H1 (cell line): ENCODE measurements around the gene LBHD1. TPM values are rescaled to one million over a fixed set of nuclear protein-coding genes. Genes with fewer than 3 reads are reported as not detected.

ENCODE experiments used
- CTCF ChIA-PET: fragments of 300-600 bp; sonication (Branson Sonifier 250); formaldehyde crosslinking; loops from one replicate; lab custom pipeline; 2021; ENCODE audit not compliant: partially characterized antibody; lab: Charles Lee
- POLR2A ChIA-PET: fragments of 300-600 bp; sonication (Branson Sonifier 250); formaldehyde crosslinking; loops from one replicate; lab custom pipeline; 2021; ENCODE audit warnings: inconsistent platforms; ENCODE audit not compliant: partially characterized antibody; lab: Charles Lee
- DNase-seq, 2 experiments: peaks; one replicate each; pipeline versions ENCODE4 v3.0.0 to v3.0.0-alpha.2; 2010 to 2022; ENCODE audit warnings: low spot score in 2 of 2, low read depth in 1 of 2, mixed read lengths in 1 of 2
- FAIRE-seq: peaks from 2 replicates; lab custom pipeline; 2011; peaks lifted over from hg19 to GRCh38; lab: Jason Lieb, UNC
- H2AFZ ChIP-seq: 2 replicates; pipeline ENCODE4 v1.8.1; 2012; ENCODE audit warnings: low read length, inconsistent platforms
- H2AK5ac ChIP-seq: 2 replicates; pipeline ENCODE4 v1.6.1; 2013; ENCODE audit warnings: low read depth, low read length
- H2BK120ac ChIP-seq: replicated peaks from 2 replicates; pipeline ENCODE3; 2013; ENCODE audit warnings: low read depth, low read length, inconsistent platforms
- H2BK12ac ChIP-seq: 2 replicates; pipeline ENCODE4 v1.6.1; 2013; ENCODE audit warnings: low read depth, low read length
- H2BK15ac ChIP-seq: 2 replicates; pipeline ENCODE4 v1.6.1; 2013; ENCODE audit warnings: low read length
- H2BK20ac ChIP-seq: 2 replicates; pipeline ENCODE4 v1.6.1; 2013; ENCODE audit warnings: low read length
- H2BK5ac ChIP-seq: 2 replicates; pipeline ENCODE4 v1.6.1; 2013; ENCODE audit warnings: low read depth, low read length
- H3K14ac ChIP-seq: 2 replicates; pipeline ENCODE4 v1.6.1; 2013; ENCODE audit warnings: inconsistent platforms; ENCODE audit not compliant: insufficient read length
- H3K18ac ChIP-seq: 2 replicates; pipeline ENCODE4 v1.6.1; 2013; ENCODE audit warnings: low read length; ENCODE audit errors: extremely low read depth
- H3K23ac ChIP-seq: 2 replicates; pipeline ENCODE4 v1.6.1; 2013; ENCODE audit warnings: inconsistent platforms; ENCODE audit not compliant: insufficient read length
- H3K23me2 ChIP-seq: 2 replicates; pipeline ENCODE4 v1.6.1; 2013; ENCODE audit warnings: low read depth, low read length
- H3K27ac ChIP-seq: 2 replicates; pipeline ENCODE4 v1.6.1; 2011; ENCODE audit warnings: low read depth, low read length, inconsistent platforms
- H3K27me3 ChIP-seq, 4 experiments: replicated peaks in 1 of 4; 1 replicate in 1 of 4; 2 replicates in 3 of 4; pipeline versions ENCODE4 v1.6.1 to v1.8.1; 2011 to 2013; ENCODE audit warnings: low read length in 3 of 4, mild to moderate bottlenecking in 3 of 4, inconsistent platforms in 2 of 4, mixed read lengths in 2 of 4, moderate library complexity in 1 of 4; ENCODE audit not compliant: control insufficient read depth in 3 of 4, insufficient read depth in 3 of 4; ENCODE audit errors: extremely low read depth in 1 of 4
- H3K36me3 ChIP-seq, 4 experiments: 2 replicates each; pipeline versions ENCODE4 v1.6.1 to v1.8.1; 2011 to 2013; ENCODE audit warnings: mild to moderate bottlenecking in 4 of 4, low read length in 3 of 4, moderate library complexity in 2 of 4, control low read depth in 1 of 4, inconsistent platforms in 1 of 4; ENCODE audit not compliant: insufficient read depth in 4 of 4, control insufficient read depth in 2 of 4
- H3K4ac ChIP-seq: replicated peaks from 2 replicates; pipeline ENCODE3; 2013; ENCODE audit warnings: low read length, low read depth, mixed read lengths, inconsistent platforms; ENCODE audit not compliant: insufficient read length
- H3K4me1 ChIP-seq, 4 experiments: replicated peaks in 1 of 4; 1 replicate in 1 of 4; 2 replicates in 3 of 4; pipeline versions ENCODE4 v1.6.1 to v1.8.1; 2011 to 2013; ENCODE audit warnings: low read length in 3 of 4, inconsistent platforms in 2 of 4, mixed read lengths in 1 of 4; ENCODE audit not compliant: insufficient read depth in 4 of 4, control insufficient read depth in 3 of 4
- H3K4me2 ChIP-seq, 2 experiments: 2 replicates each; pipeline versions ENCODE4 v1.6.1 to v1.8.1; 2011 to 2013; ENCODE audit warnings: low read depth in 2 of 2, low read length in 2 of 2, control low read depth in 1 of 2, inconsistent platforms in 1 of 2, mild to moderate bottlenecking in 1 of 2; ENCODE audit not compliant: insufficient read depth in 1 of 2
- H3K4me3 ChIP-seq, 4 experiments: fragments of 200-600, 300-600 bp in 1 of 4; sonication (generic), shearing (Covaris generic), sonication (Bioruptor Twin) in 1 of 4; 2 replicates each; pipeline versions ENCODE4 v1.5.1 to v1.8.1; 2011 to 2016; ENCODE audit warnings: low read length in 4 of 4, low read depth in 3 of 4, control low read depth in 2 of 4, inconsistent platforms in 2 of 4, mild to moderate bottlenecking in 2 of 4, mixed read lengths in 1 of 4, moderate library complexity in 1 of 4; ENCODE audit not compliant: insufficient read depth in 2 of 4; ENCODE audit errors: extremely low read depth in 1 of 4
- H3K56ac ChIP-seq: replicated peaks from 2 replicates; pipeline ENCODE3; 2013; ENCODE audit warnings: low read depth, mild to moderate bottlenecking, mixed read lengths, low read length, inconsistent platforms; ENCODE audit not compliant: insufficient read length
- H3K79me1 ChIP-seq: 2 replicates; pipeline ENCODE4 v1.6.1; 2013; ENCODE audit warnings: low read depth, low read length, control low read depth
- H3K79me2 ChIP-seq, 2 experiments: 2 replicates each; pipeline versions ENCODE4 v1.6.1 to v1.8.1; 2012 to 2013; ENCODE audit warnings: low read length in 2 of 2, mild to moderate bottlenecking in 2 of 2, inconsistent platforms in 1 of 2; ENCODE audit not compliant: insufficient read depth in 2 of 2, control insufficient read depth in 1 of 2
- H3K9ac ChIP-seq, 4 experiments: replicated peaks in 1 of 4; 1 replicate in 1 of 4; 2 replicates in 3 of 4; pipeline versions ENCODE4 v1.6.1 to v1.8.1; 2011 to 2013; ENCODE audit warnings: low read depth in 3 of 4, low read length in 3 of 4, control low read depth in 2 of 4, mild to moderate bottlenecking in 2 of 4, moderate library complexity in 2 of 4, inconsistent platforms in 1 of 4; ENCODE audit errors: extremely low read depth in 1 of 4
- H3K9me3 ChIP-seq, 2 experiments: 2 replicates each; pipeline versions ENCODE4 v1.6.1 to v1.8.1; 2012 to 2013; ENCODE audit warnings: mild to moderate bottlenecking in 2 of 2, moderate library complexity in 2 of 2, control low read depth in 1 of 2, inconsistent platforms in 1 of 2, low read depth in 1 of 2, low read length in 1 of 2, mixed read lengths in 1 of 2; ENCODE audit not compliant: insufficient read depth in 2 of 2
- H4K20me1 ChIP-seq, 2 experiments: replicated peaks in 1 of 2; 2 replicates each; pipeline versions ENCODE3 to v1.8.1; 2011 to 2013; ENCODE audit warnings: inconsistent platforms in 2 of 2, low read length in 2 of 2, mild to moderate bottlenecking in 1 of 2; ENCODE audit not compliant: insufficient read depth in 2 of 2, control insufficient read depth in 1 of 2
- H4K5ac ChIP-seq: 2 replicates; pipeline ENCODE4 v1.6.1; 2013; ENCODE audit warnings: low read length, low read depth, mixed read lengths, inconsistent platforms; ENCODE audit not compliant: insufficient read length
- H4K8ac ChIP-seq: 2 replicates; pipeline ENCODE4 v1.8.0; 2013; ENCODE audit warnings: mild to moderate bottlenecking, moderate library complexity, low read length, inconsistent platforms; ENCODE audit not compliant: insufficient read depth; ENCODE audit errors: extremely low read depth
- H4K91ac ChIP-seq: replicated peaks from 2 replicates; pipeline ENCODE3; 2013; ENCODE audit warnings: low read length, mixed read lengths, inconsistent platforms; ENCODE audit not compliant: insufficient read length
- EP300 ChIP-seq, 2 experiments: IDR thresholded peaks; 1 replicate in 1 of 2; 2 replicates in 1 of 2; pipeline ENCODE4 v1.6.1; 2011 to 2012; ENCODE audit warnings: low read depth in 2 of 2, low read length in 2 of 2, mild to moderate bottlenecking in 2 of 2, borderline replicate concordance in 1 of 2, inconsistent platforms in 1 of 2, moderate library complexity in 1 of 2
- EZH2 ChIP-seq: fragments of 200-600 bp; sonication (generic); IDR thresholded peaks from 2 replicates; pipeline ENCODE4 v1.7.1; 2012; ENCODE audit warnings: low read depth, mild to moderate bottlenecking, moderate library complexity, low read length, inconsistent platforms; ENCODE audit not compliant: severe bottlenecking
- NRF1 ChIP-seq: IDR thresholded peaks from 2 replicates; pipeline ENCODE4 v1.6.1; 2011; ENCODE audit warnings: mild to moderate bottlenecking, low read depth, low read length, improper control_type of control experiment
- RNF2 ChIP-seq: fragments of 200-900, 300-1000 bp; sonication (generic); IDR thresholded peaks from 2 replicates; pipeline ENCODE4 v1.7.1; 2016; ENCODE audit warnings: borderline replicate concordance, low read depth, mild to moderate bottlenecking, antibody characterized with exemption, low read length; ENCODE audit not compliant: poor library complexity, severe bottlenecking; ENCODE audit errors: missing control alignments
- SP4 ChIP-seq: IDR thresholded peaks from 2 replicates; pipeline ENCODE4 v1.6.1; 2012; ENCODE audit warnings: low read length, inconsistent platforms
- SUZ12 ChIP-seq: fragments of 200-600 bp; sonication (generic); IDR thresholded peaks from 2 replicates; pipeline ENCODE4 v1.6.1; 2012; ENCODE audit warnings: mild to moderate bottlenecking, inconsistent platforms, low read length, moderate library complexity, mixed read lengths
- TAF1 ChIP-seq: IDR thresholded peaks from 2 replicates; pipeline ENCODE4 v1.6.1; 2011; ENCODE audit warnings: mild to moderate bottlenecking, low read depth, low read length
- WGBS, 2 experiments: shearing (Covaris generic) in 1 of 2; methylation state at CpG; one replicate each; pipeline versions ENCODE4 v1.1.6 to v1.1.7; 2013 to 2015; ENCODE audit warnings: low lambda C conversion rate in 2 of 2, mixed read lengths in 2 of 2, inconsistent platforms in 1 of 2, low coverage in 1 of 2, missing lambda C conversion rate in 1 of 2; ENCODE audit not compliant: insufficient replicate concordance in 2 of 2, insufficient coverage in 1 of 2, insufficient read length in 1 of 2; ENCODE audit errors: extremely low coverage in 1 of 2, missing lambda C conversion rate in 1 of 2; 5-methylcytosine and 5-hydroxymethylcytosine counted together
- polyA plus RNA-seq, 7 experiments: library from polyadenylated mRNA; depleted of rRNA in 3 of 7; stranded (reverse) in 5 of 7; unstranded in 2 of 7; fragments of >200 nt in 5 of 7; fragments of 200-250 nt in 2 of 7; gene quantifications; 1 replicate in 5 of 7; 2 replicates in 1 of 7; 4 replicates in 1 of 7; pipeline versions ENCODE4 v1.2.1 to v1.2.3, GENCODE V29; 2011 to 2013; ENCODE audit warnings: missing spikeins in 2 of 7, mixed read lengths in 2 of 7
- total RNA-seq: library from RNA; stranded (reverse); fragmentation: NEBNext Ultra II Directional; extraction: Animal tissue kit (Norgen Biotek cat#: 25700); gene quantifications from 2 replicates; pipeline ENCODE4 v1.2.1, GENCODE V29; 2021

LBHD1 gene
- total and polyA plus RNA-seq, 2 of the 8 experiments (the other 6 are each of a cell fraction or from before 2014, with no cell fraction given) = 2.3 to 5.2 TPM

DNA sequence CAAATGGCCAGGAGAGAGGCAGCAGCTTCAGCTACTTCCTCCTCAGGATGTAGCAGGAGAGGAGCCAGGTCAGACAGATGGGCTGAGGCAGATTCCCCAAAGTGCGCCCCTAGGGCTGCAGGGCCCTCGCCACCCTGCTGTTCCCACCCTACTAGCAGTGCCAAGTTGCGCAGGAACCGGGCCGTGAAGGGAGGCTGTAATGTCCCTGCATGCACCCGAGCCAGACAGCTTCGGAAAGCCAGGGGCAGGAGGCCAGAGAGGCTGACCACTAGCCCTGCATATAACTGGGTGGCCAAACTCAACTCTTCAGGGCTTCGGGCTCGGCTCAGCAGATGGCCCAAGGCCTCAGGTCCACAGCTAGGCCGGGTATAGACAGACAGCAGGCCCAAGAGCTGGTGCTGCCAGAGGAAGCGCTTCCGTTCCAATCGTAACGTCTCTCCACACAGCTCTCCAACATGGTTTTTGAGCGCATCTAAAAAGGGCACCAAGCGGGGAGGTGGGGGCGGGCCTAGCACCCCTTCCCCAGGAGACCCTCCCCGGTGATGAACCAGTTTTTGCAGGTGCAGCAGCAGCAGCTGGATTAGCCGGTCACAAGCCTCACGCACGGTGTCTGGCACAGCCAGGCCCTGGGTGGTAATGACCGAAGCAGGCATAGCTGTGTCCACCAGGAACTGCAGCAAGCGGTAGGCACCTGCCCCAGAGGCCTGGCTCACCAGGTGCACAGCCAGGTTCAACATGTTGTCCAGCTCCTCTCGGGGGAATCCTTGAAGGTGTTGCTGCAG is 23.7 kb downstream of the LBHD1 start:
- H3K27me3 ChIP-seq = no peaks in the 10 kb centered on the region
- no peak overlapping the region for H2AK5ac ChIP-seq
- no peak overlapping the region for H3K4me2 ChIP-seq
- no peak for DNase-seq
- no peak overlapping the region for H2BK15ac ChIP-seq
- no peak overlapping the region for H3K14ac ChIP-seq
- no peak overlapping the region for H3K18ac ChIP-seq
- TF ChIP-seq EP300 (IDR thresholded peaks at IDR 0.05; ENCODE audit: borderline replicate concordance in 1 of 2, low read depth in 2 of 2, low read length in 2 of 2) (no peak), RNF2 (no peak), EZH2 (no peak), SP4 (no peak), SUZ12 (no peak), NRF1 (no peak), TAF1 (no peak)
- no peak overlapping the region for H2BK12ac ChIP-seq
- H3K79me1 ChIP-seq = peaks cover 10% of the 10 kb centered on the region
- no peak overlapping the region for H2AFZ ChIP-seq
- H4K8ac ChIP-seq = no peak overlapping the region
- H3K79me2 ChIP-seq = peaks cover 15 to 51% of the 10 kb centered on the region in 2 experiments
- H2BK20ac ChIP-seq = no peak overlapping the region
- ChIA-PET POLR2A (interaction anchor here (0.6 to 50.4 kb wide), 15 partner anchors 8 to 850 kb away, joined by 3 to 2041 read pairs (median 3); partner anchors contain the start of genes B3GAT3, BSCL2, C11orf98 and CSKMT), CTCF (interaction anchor here (0.6 to 3.2 kb wide), 15 partner anchors 13 to 121 kb away, joined by 3 to 14 read pairs (median 3); partner anchors contain the start of genes C11orf98, CSKMT and LRRN4CL)
- peaks cover 8% of the 10 kb centered on the region for H3K23me2 ChIP-seq
- no peak overlapping the region for H3K23ac ChIP-seq
- no peak overlapping the region for H3K9ac ChIP-seq
- no peaks in the 10 kb centered on the region for H3K9me3 ChIP-seq
- H3K4ac ChIP-seq = no peak overlapping the region
- peaks cover 3 to 23% of the 10 kb centered on the region in 2 experiments for H4K20me1 ChIP-seq
- H3K27ac ChIP-seq = no peak overlapping the region
- peaks cover 0 to 23% (median 7%) of the 10 kb centered on the region in 4 experiments; a peak in 5 of 8 replicates for H3K36me3 ChIP-seq
- FAIRE-seq = no peak
- H3K4me3 ChIP-seq = no peak overlapping the region
- 98% methylated on average over 24 of the region's 24 CpGs; no CpG with 5 or more reads in 1 of the 2 experiments for WGBS, 2 experiments
- H4K5ac ChIP-seq = no peak overlapping the region
- H3K4me1 ChIP-seq = no peaks in the 10 kb centered on the region; a peak in 2 of 7 replicates
- H4K91ac ChIP-seq = no peak overlapping the region
- H3K56ac ChIP-seq = no peak overlapping the region
- no peak overlapping the region for H2BK120ac ChIP-seq
- no peak overlapping the region for H2BK5ac ChIP-seq
